Panc1 (cell line): ENCODE results near the gene LY6G6C. TPM values are rescaled to one million over a fixed set of nuclear protein-coding genes. Genes with fewer than 3 reads are reported as not detected.

Experiments
- ATAC-seq: fragments of 200-7000 bp; cut with Tn5 transposase; 2 replicates; pipeline ENCODE4 v1.9.1; 2020; ENCODE audit warnings: mild to moderate bottlenecking, moderate library complexity
- BruUV-seq: library from RNA; stranded (reverse); fragments of 400-500 nt; replicated peaks from 2 replicates; lab custom pipeline; 2021; lab: Mats Ljungman, UMichigan
- CTCF ChIA-PET: fragments of 300-600 bp; sonication (Branson Sonifier 250); formaldehyde crosslinking; loops from one replicate; lab custom pipeline; 2022; ENCODE audit warnings: antibody characterized with exemption; lab: Charles Lee
- POLR2A ChIA-PET: fragments of 300-600 bp; sonication (Branson Sonifier 250); formaldehyde crosslinking; loops from one replicate; lab custom pipeline; 2022; ENCODE audit warnings: antibody characterized with exemption; lab: Charles Lee
- DNase-seq: peaks from one replicate; pipeline ENCODE4 v3.0.0-alpha.2; 2010; ENCODE audit warnings: low read depth, low spot score
- H3K27ac ChIP-seq: 2 replicates; pipeline ENCODE4 v1.5.1; 2011; ENCODE audit warnings: mild to moderate bottlenecking, low read length, inconsistent platforms
- H3K27me3 ChIP-seq: fragments of 200-500 bp; sonication (Bioruptor generic); 2 replicates; pipeline ENCODE4 v1.6.0; 2014; ENCODE audit warnings: low read length, inconsistent platforms; ENCODE audit not compliant: control insufficient read depth, insufficient read depth
- H3K36me3 ChIP-seq: fragments of 200-500 bp; sonication (Bioruptor generic); 2 replicates; pipeline ENCODE4 v1.5.1; 2014; ENCODE audit warnings: inconsistent platforms, mild to moderate bottlenecking, low read length, moderate library complexity; ENCODE audit not compliant: control insufficient read depth, insufficient read depth
- H3K4me1 ChIP-seq: 2 replicates; pipeline ENCODE4 v1.5.1; 2011; ENCODE audit warnings: inconsistent platforms, mild to moderate bottlenecking, low read length, moderate library complexity; ENCODE audit not compliant: control insufficient read depth, insufficient read depth
- H3K4me3 ChIP-seq, 2 experiments: 2 replicates each; pipeline ENCODE4 v1.5.1; 2011 to 2012; ENCODE audit warnings: low read depth in 2 of 2, low read length in 2 of 2, mild to moderate bottlenecking in 2 of 2, inconsistent platforms in 1 of 2, moderate library complexity in 1 of 2
- H3K9me3 ChIP-seq: fragments of 200-500 bp; sonication (Bioruptor generic); 2 replicates; pipeline ENCODE4 v1.5.1; 2014; ENCODE audit warnings: low read depth, mild to moderate bottlenecking, inconsistent platforms, low read length, moderate library complexity; ENCODE audit not compliant: control insufficient read depth, insufficient read depth
- POLR2AphosphoS5 ChIP-seq: IDR thresholded peaks from 2 replicates; pipeline ENCODE4 v1.6.1; 2012; ENCODE audit warnings: mild to moderate bottlenecking, low read depth, low read length, moderate library complexity
- SIN3A ChIP-seq: IDR thresholded peaks from 2 replicates; pipeline ENCODE4 v1.6.1; 2012; ENCODE audit warnings: low read depth, mild to moderate bottlenecking, low read length, moderate library complexity, borderline replicate concordance; ENCODE audit not compliant: insufficient read depth
- TCF7L2 ChIP-seq: IDR thresholded peaks from 2 replicates; pipeline ENCODE4 v1.6.1; 2011; ENCODE audit warnings: mild to moderate bottlenecking, low read depth, low read length, inconsistent platforms
- in situ Hi-C: cut with HindIII; loops from 2 replicates; pipeline ENCODE4 v1.10.0; 2016; ENCODE audit warnings: low sequenced_read_pairs, low pct_unique_long_range_greater_than_20kb
- intact Hi-C: fragments of 100-400 bp; cut with micrococcal nuclease; formaldehyde crosslinking; loops from one replicate; pipeline ENCODE4 v1.10.0; 2022; ENCODE audit not compliant: unreplicated experiment
- total RNA-seq: library from RNA; stranded (reverse); gene quantifications from one replicate; pipeline ENCODE4 v1.2.1, GENCODE V29; 2021; ENCODE audit not compliant: unreplicated experiment
- TF ChIP-seq, protein P1 (sequence below): fragments of 450-650 bp; IDR thresholded peaks from 2 replicates; pipeline ENCODE4 v1.5.1; 2017; ENCODE audit warnings: mild to moderate bottlenecking
- TF ChIP-seq, protein P2 (sequence below), 2 experiments: IDR thresholded peaks; 2 replicates each; pipeline ENCODE4 v1.6.1; 2011 to 2012; ENCODE audit warnings: low read depth in 2 of 2, control low read depth in 1 of 2, low read length in 1 of 2, mild to moderate bottlenecking in 1 of 2, moderate library complexity in 1 of 2; ENCODE audit not compliant: insufficient read depth in 1 of 2

LY6G6C gene
- total RNA-seq, 1 experiment from 2014 or later, result 0.23 TPM

DNA sequence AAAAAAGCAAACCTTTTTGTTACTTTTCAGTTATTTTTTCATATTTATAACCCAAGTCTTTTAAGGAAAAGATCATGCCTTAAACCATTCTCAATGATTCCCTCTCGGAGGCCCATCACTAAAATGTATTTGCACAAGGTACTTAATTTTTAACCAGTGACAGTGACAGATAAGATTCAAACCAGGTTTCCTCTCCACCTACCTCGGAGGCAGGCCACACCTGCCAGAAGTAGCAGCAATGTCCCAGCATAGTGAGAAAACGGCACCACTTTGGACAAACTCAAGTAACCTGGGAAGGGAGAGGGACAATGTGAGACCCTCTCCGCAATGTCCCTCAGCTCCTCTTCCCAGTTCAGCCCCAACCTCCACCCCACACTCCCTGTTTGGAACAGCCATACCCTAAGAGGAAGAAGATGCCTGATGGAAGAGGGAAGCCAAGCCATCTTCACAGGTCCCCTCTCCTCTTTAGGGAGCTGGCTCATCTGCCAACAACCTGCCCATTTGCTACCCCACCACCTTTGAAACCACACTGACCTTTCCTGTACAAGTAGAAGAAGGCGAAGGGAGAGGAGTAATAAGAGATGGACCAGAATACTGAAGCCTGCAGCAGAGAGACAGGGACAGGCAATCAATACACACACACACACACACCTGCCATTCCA lies 20.7 kb downstream of the LY6G6C start:
- CTCF ChIA-PET, result no interaction called here
- no peaks in the 10 kb centered on the region for H3K27me3 ChIP-seq
- intact Hi-C loops (no loop called here), in situ Hi-C loops (no loop called here)
- H3K4me1 ChIP-seq, result peaks cover 7% of the 10 kb centered on the region; the same call in 1 of the 2 replicates
- DNase-seq, result no peak
- no peaks in the 10 kb centered on the region for H3K9me3 ChIP-seq
- POLR2A ChIA-PET, result interaction anchor here (0.5 kb wide), 1 partner anchor 75 kb away, joined by 8 read pairs; no protein-coding TSS in a partner anchor
- no TSS peak for BruUV-seq
- H3K27ac ChIP-seq, result no peak overlapping the region
- H3K4me3 ChIP-seq, result no peak overlapping the region
- TF ChIP-seq, protein P1, sequence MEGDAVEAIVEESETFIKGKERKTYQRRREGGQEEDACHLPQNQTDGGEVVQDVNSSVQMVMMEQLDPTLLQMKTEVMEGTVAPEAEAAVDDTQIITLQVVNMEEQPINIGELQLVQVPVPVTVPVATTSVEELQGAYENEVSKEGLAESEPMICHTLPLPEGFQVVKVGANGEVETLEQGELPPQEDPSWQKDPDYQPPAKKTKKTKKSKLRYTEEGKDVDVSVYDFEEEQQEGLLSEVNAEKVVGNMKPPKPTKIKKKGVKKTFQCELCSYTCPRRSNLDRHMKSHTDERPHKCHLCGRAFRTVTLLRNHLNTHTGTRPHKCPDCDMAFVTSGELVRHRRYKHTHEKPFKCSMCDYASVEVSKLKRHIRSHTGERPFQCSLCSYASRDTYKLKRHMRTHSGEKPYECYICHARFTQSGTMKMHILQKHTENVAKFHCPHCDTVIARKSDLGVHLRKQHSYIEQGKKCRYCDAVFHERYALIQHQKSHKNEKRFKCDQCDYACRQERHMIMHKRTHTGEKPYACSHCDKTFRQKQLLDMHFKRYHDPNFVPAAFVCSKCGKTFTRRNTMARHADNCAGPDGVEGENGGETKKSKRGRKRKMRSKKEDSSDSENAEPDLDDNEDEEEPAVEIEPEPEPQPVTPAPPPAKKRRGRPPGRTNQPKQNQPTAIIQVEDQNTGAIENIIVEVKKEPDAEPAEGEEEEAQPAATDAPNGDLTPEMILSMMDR, result no peak
- TF ChIP-seq SIN3A (no peak), TCF7L2 (no peak), POLR2AphosphoS5 (no peak)
- TF ChIP-seq, protein P2, sequence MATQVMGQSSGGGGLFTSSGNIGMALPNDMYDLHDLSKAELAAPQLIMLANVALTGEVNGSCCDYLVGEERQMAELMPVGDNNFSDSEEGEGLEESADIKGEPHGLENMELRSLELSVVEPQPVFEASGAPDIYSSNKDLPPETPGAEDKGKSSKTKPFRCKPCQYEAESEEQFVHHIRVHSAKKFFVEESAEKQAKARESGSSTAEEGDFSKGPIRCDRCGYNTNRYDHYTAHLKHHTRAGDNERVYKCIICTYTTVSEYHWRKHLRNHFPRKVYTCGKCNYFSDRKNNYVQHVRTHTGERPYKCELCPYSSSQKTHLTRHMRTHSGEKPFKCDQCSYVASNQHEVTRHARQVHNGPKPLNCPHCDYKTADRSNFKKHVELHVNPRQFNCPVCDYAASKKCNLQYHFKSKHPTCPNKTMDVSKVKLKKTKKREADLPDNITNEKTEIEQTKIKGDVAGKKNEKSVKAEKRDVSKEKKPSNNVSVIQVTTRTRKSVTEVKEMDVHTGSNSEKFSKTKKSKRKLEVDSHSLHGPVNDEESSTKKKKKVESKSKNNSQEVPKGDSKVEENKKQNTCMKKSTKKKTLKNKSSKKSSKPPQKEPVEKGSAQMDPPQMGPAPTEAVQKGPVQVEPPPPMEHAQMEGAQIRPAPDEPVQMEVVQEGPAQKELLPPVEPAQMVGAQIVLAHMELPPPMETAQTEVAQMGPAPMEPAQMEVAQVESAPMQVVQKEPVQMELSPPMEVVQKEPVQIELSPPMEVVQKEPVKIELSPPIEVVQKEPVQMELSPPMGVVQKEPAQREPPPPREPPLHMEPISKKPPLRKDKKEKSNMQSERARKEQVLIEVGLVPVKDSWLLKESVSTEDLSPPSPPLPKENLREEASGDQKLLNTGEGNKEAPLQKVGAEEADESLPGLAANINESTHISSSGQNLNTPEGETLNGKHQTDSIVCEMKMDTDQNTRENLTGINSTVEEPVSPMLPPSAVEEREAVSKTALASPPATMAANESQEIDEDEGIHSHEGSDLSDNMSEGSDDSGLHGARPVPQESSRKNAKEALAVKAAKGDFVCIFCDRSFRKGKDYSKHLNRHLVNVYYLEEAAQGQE (IDR thresholded peaks at IDR 0.05; ENCODE audit: insufficient read depth in 1 of 2, low read depth in 2 of 2, low read length in 1 of 2), result no peak
- ATAC-seq, result no peak
- H3K36me3 ChIP-seq, result peaks cover 4% of the 10 kb centered on the region; the same call in 1 of the 2 replicates

DNA sequence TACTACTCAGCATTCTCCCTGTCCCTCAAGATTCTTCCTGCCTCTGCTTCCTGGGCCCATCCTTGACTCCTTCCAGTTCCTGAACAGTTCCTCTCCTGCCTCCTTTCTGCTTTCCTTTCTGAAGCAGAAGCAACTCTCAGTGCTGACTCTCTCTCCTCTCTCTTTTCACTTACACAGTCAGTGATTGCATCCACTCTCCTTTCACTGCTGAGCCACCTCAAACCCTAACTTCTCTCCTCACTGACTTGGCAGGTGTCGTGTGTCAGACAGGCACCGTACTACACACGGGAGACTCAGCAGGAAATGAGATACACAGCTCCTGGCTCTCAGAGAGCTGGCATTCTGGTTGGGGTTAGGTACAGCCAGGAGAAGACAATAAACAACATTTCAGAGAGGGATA lies 24.0 kb downstream of the LY6G6C start:
- CTCF ChIA-PET, result no interaction called here
- Histone ChIP-seq H3K27me3 (no peaks in the 10 kb centered on the region), H3K27ac (no peak overlapping the region), H3K4me1 (peaks cover 7% of the 10 kb centered on the region; the same call in 1 of the 2 replicates), H3K4me3 (no peak overlapping the region), H3K36me3 (peaks cover 2% of the 10 kb centered on the region; the same call in 1 of the 2 replicates), H3K9me3 (no peaks in the 10 kb centered on the region)
- in situ Hi-C loops, result no loop called here
- DNase-seq, result no peak
- ATAC-seq, result no peak
- intact Hi-C loops, result no loop called here
- BruUV-seq, result no TSS peak
- TF ChIP-seq, protein P1, result no peak
- TF ChIP-seq, protein P2 (IDR thresholded peaks at IDR 0.05; ENCODE audit: insufficient read depth in 1 of 2, low read depth in 2 of 2, low read length in 1 of 2), result no peak
- TF ChIP-seq POLR2AphosphoS5, result no peak
- no peak for TF ChIP-seq SIN3A
- TF ChIP-seq TCF7L2, result no peak
- POLR2A ChIA-PET, result no interaction called here
